ENCODE data around the gene TTC34.

Gene TTC34

DNA sequence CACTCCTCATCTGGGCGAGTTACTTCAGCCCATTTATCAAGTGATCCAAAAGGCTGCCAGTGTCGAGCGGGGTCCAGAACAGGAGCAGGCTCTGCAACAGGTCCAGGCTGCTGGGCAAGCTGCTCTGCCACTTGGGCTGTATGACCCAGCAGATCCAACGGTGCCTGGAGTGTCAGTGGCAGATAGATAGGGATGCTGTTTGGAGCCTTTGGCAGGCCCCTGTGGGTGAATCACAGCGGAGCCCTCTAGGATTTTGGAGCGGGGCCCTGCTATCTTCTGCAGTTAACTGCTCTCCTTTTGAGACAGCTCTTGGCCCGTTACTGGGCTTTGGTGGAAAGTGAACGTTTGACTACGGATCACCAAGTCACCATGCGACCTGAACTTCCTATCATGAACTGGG, 176.2 kb downstream of the TTC34 start:
- no peak for DNase-seq (ENCODE audit: low read depth)

DNA sequence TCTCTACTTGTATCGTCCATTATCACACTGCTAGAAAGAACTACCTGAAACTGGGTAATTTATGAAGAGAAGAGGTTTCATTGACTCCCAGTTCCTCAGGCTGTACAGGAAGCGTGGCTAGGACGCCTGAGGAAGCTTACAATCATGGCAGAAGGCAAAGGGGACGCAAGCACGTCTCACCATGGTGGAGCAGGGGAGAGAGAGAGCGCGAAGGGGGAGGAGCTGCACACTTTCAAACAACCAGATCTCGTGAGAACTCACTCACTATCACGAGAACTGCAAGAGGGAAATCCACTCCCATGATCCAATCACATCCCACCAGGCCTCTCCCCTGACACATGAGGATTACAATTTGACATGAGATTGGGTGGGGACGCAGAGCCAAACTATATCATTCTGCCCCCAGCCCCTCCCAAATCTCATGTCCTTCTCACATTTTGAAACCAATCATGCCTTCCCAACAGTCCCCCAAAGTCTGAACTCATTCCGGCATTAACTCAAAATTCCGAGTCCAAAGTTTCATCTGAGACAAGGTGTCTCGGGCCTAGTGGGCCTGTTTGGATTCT, 176.7 kb downstream of the TTC34 start:
- no peak for DNase-seq (ENCODE audit: low read depth)

DNA sequence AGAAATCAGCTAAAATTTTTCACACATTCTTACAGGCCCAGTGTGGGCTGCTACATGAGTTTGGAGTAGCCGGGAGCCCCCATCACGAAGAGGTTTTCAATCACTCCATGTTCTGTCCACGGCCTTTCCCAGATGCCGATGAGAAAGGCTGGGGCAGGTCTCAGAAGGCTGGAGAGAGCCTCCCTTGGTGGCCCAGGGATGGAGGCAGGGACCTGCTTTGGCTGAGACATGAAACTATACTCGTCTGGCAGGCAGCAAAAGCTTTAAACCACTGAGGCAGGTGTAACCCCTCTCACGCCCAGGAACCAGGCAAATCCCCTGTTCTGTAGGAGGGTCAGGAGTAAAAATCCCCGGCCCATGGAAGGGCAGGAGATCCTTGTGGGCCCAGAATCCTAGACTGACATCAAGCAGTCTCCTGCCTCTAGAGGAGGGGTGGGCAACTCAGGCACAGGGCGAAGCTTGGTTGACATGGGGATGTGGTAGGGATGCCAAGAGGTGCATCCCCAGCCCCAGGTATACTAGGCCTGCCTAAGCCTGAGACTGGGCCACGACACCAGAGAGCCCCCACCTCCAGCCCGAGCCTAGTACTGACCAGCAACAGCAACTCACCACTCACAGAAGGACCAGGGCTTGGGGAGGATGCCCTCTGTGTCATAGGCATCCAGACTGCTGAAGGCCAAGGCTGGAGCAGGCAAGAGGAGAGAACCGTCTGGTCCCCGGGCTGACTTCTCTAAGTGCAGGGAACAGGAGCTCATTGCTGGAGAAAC, 177.7 kb downstream of the TTC34 start:
- DNase-seq (ENCODE audit: low read depth) = no peak

DNA sequence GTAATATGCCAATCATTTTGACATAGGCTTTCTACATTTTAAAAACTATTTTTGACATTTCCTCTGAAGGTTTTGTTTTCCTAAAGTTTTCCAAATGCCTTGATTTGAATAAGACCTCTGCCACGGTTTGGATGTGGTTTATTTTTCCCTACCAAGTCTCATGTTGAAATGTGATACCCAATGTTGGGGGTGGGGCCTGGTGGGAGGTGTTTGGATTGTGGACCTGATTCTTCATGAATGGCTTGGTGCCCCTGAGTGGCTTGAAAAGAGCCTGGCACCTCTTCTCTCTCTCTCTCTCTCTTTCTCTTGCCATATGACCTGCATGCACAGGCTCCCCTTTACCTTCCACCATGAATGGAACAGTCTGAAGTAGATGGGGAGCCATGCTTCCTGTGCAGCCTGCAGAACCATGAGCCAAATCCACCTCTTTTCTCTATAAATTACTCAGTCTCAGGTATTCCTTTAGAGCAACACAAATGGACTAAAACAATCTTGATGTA, 183.5 kb downstream of the TTC34 start:
- no peak for DNase-seq (ENCODE audit: low read depth)

DNA sequence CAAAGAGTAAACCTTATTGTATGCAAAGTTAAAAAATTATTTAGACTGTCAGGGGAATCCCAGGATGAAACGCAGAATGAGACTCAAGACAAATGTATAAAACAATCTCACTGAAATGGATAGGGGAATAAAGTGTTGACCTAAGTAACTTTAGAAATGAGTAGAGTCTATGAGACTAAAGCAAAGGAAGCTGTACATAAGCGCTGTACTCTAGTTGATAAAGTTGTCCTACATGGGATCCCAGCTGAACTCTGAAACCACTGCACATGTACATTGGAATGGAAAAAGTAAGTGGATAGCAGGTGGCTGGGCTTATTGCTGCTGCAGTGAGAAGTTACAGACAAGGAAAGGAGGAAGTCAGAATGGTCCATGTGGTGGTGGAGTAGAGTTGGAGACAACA, 187.3 kb downstream of the TTC34 start:
- DNase-seq (ENCODE audit: low read depth) = no peak

DNA sequence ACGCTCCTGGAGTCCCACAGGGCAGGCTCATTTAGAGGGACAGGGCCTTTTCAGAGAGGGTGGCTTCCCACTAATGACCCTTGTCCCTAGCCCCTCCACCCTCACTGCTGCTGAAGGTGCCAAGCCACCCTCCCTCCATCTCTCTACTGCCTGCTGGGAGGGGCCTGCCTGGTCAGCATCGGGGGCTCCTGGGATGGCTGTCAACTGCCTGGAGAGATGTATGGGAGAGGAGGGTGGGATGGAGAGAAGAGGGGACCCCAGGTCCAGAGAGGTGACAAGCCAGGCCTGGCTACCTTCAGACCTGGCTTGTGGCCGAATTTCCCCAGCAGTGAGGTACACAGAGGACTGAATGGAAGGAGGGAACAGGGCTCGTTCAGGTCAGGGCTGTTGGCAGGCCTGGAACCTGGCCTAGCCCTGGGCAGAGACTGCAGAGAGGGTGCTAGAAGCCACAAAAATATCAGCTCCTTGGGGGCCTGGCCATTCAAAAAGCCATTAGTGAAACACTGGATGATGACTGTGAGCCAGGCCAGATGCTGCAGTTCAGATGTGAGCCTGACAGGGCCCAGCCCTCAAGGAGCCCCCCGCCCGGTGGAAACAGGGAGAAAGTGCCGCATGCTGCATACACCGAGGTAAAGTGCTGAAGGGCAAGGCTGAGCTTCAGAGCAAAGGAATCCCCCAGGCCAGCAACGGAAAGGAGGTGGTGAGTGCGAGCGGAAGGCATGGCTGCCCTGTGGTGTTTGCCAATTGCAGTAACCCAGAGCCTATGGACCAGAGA, 188.7 kb downstream of the TTC34 start:
- DNase-seq (ENCODE audit: low read depth) = no peak

DNA sequence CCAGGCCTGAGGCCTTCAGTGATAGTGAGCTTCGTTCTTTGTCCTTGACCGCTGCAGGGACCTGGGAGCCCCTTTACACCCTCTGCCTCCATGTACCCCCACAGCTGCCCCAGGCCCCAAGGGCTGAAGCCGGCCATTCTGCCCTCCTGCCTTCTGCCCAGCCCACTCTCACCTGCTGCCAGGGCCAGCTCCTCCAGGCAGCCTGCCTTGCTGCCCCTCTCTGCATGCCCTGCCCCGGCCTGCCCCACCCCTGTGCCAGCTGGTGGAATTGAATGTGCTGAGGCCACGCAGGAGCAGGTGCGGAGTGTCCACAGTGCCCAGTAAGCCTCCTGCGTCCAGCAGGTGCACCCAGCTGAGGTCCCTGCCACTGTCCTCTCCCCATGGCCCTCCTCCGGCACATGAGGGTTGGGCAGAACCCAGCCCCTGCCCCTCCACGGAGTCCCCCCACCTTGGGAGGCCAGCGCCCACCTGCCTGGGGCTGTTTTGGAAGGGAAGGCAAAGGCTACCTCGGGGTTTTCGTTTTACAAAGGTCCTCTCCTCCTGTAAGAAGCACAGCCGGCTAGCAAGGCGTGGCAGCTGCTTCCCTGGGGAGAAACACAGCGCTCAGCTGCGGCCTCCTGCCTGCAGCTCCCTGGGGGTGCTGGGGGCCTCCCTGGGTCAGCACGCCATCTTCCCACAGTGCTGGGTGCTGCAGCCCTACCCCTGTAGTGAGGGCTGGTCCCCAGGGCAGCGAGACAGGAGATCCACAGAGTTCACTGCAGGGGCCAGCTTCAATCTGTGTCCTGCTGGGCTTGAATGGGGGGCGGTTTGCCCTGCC, 189.7 kb downstream of the TTC34 start:
- no peak for DNase-seq (ENCODE audit: low read depth)

DNA sequence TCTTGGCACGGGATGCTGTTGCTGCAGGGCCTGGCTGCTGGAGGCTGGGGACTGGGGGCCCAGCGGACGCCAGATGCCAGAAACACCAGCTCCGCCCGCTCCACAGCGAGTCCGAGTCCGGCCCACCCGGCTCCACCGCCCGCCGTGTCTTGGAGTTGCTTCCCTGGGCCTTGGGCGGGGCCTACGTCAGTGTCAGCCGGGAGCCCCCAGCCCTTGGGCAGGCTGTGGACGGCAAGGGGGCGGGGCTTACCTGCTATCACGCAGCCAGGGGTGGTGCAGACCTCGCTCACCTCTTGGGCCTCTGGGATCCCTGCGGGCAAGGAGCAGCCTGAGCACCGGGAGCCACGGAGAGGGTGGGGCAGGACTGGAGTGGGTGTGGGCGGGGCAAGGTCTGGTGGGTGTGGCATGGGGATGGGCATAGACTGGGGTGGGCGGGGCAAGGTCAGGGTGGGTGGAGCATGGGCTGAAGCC, 190.4 kb downstream of the TTC34 start:
- no peak for DNase-seq (ENCODE audit: low read depth)

DNA sequence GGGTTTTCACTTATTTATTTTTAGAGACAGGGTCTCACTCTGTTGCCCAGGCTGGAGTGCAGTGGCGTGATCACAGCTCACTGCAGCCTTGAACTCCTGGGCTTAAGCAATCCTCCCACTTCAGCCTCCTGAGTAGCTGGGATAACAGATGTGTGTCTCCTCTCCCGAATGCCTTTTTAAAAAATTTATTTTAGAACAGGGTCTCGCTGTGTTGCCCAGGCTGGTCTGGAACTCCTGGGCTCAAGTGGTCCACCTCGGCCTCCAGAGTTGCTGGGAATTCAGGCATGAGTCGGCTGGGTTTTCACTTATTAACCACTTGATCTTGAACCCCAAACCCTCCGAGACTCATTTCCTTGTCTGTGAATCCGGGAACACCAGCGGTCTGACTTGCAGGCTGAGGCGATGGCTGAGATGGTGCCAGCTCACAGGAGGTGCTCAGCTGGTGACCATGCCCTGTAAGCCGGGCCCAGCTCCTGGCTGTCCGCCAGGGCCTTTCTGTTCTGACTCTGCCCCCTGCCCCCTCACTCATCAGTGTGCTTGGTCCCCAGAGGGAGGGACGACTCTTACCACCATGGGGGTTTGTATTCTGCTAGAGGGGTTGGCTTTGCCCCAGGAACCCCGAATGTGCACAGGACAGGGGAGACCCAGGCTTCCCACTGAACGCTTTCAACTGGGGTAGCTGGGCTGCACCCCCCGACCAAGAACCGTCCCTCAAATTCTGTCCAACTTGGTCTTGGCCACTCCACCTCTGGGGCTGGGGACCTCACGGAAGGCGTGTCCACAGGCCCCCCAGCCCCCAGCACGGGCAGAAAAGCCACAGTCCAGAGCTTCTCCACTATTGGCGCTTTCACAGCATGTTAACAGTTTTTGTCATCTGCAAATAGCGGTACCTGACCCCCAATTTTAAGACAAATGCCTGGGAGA, 191.2 kb downstream of the TTC34 start:
- no peak for DNase-seq (ENCODE audit: low read depth)

DNA sequence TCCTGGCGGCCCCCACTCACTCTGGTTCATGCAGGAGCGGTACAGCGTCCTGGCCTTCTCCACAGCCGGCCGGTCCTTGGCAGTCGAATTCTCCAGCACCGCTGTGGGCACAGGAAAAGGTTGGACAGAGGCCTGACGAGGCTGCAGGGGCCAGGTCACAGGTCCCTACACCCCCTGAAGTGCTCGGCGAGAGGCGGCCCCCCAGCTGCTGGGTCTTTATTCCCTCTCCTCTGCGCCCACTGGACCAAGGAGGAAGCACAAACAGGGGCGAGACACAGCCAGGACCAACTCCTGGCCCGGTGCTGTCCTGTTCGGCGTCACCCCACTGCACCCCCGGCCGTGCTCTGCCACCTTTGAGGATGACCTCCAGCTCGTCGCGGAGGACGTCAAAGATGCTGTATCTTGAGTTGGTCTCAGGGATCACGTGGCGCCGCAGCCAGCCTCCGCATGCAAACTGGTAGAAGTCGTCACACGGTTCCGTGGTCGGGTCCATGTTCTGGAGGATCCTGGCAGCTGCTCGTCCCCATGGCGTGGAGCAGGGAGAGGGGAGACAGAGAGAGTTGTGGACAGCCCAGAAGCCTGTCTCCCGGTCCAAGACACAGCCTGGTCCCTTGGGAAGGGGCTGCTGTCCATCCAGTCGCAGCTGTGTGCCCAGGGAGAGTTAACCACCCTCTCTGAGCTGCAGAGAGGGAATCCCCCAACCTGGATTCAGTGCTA, 192.0 kb downstream of the TTC34 start:
- DNase-seq (ENCODE audit: low read depth) = no peak

DNA sequence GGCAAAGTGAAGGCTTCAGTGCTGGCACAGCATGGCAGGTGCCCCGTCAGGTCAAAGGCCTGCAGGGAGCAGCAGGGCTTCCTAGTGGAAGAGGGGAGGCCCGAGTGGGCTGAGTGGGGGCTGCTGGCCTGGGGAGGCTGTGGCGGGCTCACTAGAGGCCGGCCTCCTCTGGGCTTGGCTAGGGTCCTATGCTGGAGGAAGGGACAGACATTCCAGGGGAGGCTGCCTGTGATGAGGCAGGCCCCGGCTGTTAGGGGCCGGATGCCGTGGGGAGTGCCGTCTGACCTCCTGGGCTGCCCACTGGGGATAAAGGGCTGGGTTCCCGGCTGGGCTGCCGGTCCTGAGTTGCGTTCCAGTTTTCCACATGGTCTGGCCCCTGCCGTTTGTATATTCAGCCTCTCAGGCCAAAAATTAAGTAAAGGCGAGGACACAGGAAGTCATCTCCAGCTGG, 193.8 kb downstream of the TTC34 start:
- no peak for DNase-seq (ENCODE audit: low read depth)

DNA sequence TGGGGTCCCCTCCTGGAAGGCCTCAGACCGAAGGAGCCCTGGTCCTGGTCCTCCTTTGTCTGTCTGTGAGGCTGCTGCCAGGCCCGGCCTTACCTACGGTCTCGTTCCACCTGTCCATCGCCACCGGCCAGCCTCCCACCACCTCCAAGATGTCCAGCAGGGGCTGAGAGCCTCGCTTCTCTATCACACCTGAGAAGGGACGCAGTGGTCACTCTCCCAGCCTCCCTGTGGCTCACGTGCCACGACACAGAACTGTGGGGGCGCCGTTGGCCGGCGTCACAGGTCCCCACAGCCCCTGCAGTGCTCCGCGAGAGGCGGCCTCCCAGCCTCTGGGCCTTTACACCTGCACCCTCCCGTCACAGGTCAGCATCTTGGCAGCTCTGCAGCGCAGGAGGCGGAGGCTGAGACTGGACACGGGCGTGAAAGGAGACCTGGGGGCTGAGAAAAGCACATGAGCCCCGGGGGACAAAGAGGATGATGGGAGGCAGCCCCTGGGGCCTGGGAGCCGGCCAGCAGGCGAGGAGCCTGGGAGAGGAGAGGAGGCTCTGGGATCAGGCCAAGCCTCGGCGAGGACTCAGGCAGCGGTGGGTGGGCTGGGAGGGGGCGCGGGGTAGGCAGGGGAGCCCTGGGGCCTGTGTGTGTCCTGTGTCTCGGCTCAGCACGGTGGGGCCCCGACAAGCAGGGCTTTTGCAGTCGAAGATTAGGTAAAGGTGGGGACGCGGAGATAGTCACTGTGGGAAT, 194.4 kb downstream of the TTC34 start:
- DNase-seq (ENCODE audit: low read depth) = no peak

DNA sequence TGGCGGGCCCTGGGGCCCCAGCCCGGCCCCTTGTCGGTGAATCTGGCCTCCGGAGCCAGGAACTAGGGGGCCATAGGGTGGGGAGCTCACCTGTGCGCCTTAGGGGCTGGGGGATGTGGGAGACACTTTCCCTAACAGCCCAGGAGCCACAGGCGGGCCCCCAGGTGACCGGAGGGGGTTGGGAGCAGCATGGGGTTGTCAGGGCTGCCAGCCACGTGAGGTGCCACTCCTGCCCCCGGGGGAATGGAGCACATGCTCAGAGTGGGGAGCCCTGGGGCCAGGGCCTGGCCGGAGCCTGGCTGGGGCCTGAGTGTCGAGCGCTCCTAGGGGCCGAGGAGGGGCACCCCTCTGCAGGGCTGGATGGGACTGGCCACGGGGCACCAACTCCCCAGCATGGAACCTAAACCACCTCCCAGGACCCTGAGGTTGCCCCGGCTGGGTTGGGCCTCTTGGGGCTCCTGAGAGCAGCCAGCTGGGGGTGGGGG, 195.1 kb downstream of the TTC34 start:
- no peak for DNase-seq (ENCODE audit: low read depth)

DNA sequence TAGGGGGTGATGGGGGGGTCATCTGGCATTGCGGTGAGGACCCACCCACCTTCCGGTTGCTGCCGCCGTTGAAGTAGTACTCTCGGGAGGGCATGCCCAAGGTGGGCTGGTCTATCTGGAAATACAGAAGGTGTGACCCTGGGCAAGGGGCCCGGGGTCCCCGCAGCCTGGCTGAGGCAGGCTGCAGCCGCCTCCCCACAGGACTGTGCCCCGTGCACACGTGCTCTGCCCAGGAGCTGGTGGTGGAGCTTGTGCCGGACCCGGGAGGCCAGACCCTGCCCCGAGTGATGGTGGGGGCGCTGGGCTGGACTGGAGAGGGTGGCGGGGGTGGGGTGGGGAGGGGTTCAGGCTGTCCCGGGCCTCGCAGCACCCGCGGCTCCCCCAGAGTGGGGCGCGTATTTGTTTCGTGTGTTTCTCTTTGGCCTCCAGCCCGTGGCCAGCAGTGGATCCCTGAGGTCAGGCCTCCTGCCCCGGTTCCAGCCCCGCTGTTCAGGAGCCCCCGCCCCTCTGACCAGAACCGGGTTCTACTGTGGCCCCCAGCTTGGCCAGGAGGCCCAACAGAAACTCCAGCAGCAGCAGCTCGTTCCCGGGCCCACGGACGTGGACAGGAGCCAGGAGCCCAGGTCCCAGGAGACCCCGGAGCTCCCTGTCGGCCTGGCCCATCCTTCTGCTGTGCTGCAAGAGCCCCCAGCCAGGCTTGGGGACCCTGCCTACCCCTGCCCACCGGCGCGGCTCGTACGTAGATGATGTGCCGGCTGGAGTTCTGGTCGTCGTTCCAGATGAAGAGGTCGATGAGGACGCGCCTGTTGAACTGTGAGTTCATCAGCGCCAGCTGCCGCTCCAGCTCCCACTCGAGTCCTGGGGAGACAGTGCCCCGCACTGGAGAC, 195.7 kb downstream of the TTC34 start:
- DNase-seq (ENCODE audit: low read depth) = no peak

DNA sequence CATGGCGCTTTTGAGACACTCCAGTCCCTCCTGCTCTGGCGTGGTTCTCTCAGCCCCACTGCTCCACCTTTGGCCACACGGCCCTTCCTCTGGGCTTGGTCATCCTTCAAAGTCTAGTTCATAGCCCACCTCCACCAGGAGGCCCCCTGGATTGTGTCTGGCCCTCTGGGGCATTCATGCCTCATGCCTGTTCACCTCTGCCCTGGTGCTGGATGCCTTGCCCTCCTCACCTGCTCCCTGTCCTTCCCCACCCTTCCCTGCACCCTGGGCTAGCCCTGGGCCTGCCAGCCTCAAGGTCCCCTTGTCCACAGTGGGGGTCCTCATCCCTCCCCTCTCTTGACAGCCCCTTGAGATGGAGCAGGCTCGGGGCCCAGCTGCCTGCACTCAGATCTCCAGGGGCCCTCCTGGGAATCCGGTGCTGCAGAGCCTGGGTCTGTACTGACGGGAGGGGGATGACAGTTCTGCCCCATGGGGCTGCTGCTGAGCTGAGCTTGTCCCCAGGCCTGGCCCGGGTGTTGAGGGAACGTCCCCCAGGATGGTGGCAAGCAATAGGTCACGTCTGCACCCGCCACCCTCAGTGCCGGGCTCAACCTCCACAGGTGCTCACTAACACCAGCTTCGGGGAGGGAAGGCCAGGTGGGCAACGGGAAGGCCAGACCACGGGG, 196.5 kb downstream of the TTC34 start:
- DNase-seq (ENCODE audit: low read depth) = no peak

DNA sequence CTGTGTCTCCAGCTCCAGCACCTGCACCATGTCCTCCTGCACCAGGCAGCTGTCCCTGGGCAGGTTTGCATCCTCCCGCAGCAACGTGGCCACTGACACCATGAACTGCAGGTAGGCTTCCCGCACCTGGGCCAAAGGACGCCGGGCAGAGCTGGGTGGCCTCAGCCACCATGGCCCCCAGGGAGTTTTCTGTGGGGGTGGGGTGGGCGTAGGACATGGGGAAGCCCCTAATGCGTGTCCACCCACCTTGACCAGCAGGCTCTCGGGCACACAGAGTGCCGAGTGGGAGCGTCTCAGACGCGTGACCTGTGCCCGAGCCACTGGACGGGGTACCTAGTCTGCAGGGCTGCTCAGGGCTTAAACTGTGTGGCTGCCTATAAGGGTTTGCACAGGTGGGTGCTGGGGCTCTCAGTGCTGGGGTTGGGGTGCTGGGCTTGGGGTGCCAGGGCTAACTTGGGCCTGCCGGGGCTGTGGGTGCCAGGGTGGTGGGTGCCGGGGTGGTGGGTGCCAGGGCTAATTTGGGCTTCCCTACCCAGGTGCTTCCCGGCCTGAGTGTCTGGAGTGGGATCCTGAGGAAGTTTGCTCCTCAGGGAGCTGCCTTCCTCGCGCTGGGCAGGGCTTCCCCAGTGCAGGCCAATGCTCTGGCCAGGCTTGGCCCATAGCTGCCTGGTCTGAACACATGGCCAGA, 197.2 kb downstream of the TTC34 start:
- no peak for DNase-seq (ENCODE audit: low read depth)

DNA sequence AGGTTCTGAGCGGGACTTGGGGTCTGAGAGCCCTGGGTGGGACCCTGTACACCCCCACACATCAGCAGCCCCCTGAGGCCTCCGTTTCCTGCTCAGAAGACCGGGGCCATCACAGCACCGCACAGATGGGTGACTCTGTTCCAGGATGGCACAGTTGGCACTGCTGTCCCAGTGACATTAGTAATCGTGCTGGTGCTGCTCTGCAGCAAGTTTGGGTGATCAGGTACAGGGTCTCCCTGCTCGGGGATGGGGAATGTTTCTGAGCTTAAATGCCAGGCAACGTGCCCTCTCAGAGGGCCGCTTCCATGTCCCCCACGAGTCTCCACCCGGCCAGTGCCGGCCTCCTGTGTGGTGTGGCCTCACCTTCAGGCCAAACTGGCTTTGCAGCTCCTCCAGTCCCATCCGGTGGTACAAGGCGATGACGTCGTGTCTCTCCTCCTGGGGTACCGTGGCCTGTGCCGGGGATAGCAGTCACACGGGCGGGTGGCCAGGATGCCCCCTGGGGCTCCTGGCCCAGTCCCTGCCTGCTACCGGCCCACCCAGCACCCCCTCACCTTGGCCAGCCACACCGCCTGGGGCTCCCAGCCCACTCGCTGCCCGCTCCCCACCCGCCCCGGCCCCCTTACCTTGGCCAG, 197.9 kb downstream of the TTC34 start:
- no peak for DNase-seq (ENCODE audit: low read depth)

Measured in stimulated activated CD8-positive, alpha-beta memory T cell treated with anti-CD3 and anti-CD28 coated beads, Interleukin-12 subunit alpha, Interleukin-12 subunit beta, amount 100 ng/mL, for 4 hours (primary cell).